ENCODE results near the gene MYORG. TPM values are rescaled to one million over a fixed set of nuclear protein-coding genes. Genes with fewer than 3 reads are reported as not detected.

Gene MYORG
- total RNA-seq (2022; extraction: Qiagen RNA extraction) = 3.1 to 5.1 TPM (median 4.5 TPM) in 5 replicates

GRCh38 chr9:34376596-34377403 lies at the start of gene MYORG:
TSS of gene MYORG (minus strand) at chr9:34376898. CDS start at chr9:34372943, 3,955 bp downstream.

GRCh38 chr9:34328987-34329832 lies 47.5 kb downstream of the MYORG start, which contains the start of the genes KIF24 and NUDT2:
TSS of gene KIF24 (minus strand) at chr9:34329268. CDS start at chr9:34311346, 17,922 bp downstream.
TSS of gene NUDT2 (plus strand) at chr9:34329569. CDS start at chr9:34339040, 9,471 bp downstream.

Other genes with a start within 250 kb of the MYORG start
- gene UBAP1, start 197.9 kb downstream of the MYORG start, total RNA-seq (2022; extraction: Qiagen RNA extraction) = 38.7 to 47.6 TPM (median 42.6 TPM) in 5 replicates
- 3.0 to 3.7 TPM (median 3.3 TPM) in 5 replicates for gene KIF24, start 47.6 kb downstream of the MYORG start, total RNA-seq (2022; extraction: Qiagen RNA extraction)
- 22.9 to 25.1 TPM (median 23.8 TPM) in 5 replicates for gene NUDT2, start 47.3 kb downstream of the MYORG start, total RNA-seq (2022; extraction: Qiagen RNA extraction)
- 13.9 to 18.4 TPM (median 16.8 TPM) in 5 replicates for gene FAM219A, start 81.7 kb upstream of the MYORG start, total RNA-seq (2022; extraction: Qiagen RNA extraction)
- 0.07 to 0.21 TPM (median 0.12 TPM) in 5 replicates for gene DNAI1, start 81.9 kb upstream of the MYORG start, total RNA-seq (2022; extraction: Qiagen RNA extraction)
- gene ENHO, start 146.1 kb upstream of the MYORG start, total RNA-seq (2022; extraction: Qiagen RNA extraction) = 0.82 to 2.8 TPM (median 2.4 TPM) in 5 replicates
- 0.07 to 0.13 TPM (median 0.11 TPM) in 5 replicates for gene CNTFR, start 212.8 kb upstream of the MYORG start, total RNA-seq (2022; extraction: Qiagen RNA extraction)
- 35.1 to 50.0 TPM (median 48.2 TPM) in 5 replicates for gene RPP25L, start 235.2 kb upstream of the MYORG start, total RNA-seq (2022; extraction: Qiagen RNA extraction)
- 98.4 to 114 TPM (median 111 TPM) in 5 replicates for gene DCTN3, start 243.6 kb upstream of the MYORG start, total RNA-seq (2022; extraction: Qiagen RNA extraction)